Gastrocnemius medialis (tissue), 4 donors: ENCODE results near the gene NOXO1.
A peak's percentile ranks its signal among the peaks of the same experiment; 100 is the strongest.

Experiments
- POLR2A ChIP-seq, 2 donors: fragments of 450-650 bp; IDR thresholded peaks; one replicate each; pipeline ENCODE4 v1.6.1; 2017; ENCODE audit warnings: antibody characterized with exemption in 2 of 2, mild to moderate bottlenecking in 2 of 2, moderate library complexity in 2 of 2
- TF ChIP-seq, protein P1 (sequence below), 5 experiments: fragments of 450-650 bp in 3 of 5; fragments of 200-600 bp in 2 of 5; sonication (generic) in 2 of 5; IDR thresholded peaks in 4 of 5; conservative IDR thresholded peaks in 1 of 5; 1 replicate in 4 of 5; 2 replicates in 1 of 5; pipeline ENCODE4 v1.5.1; 2016 to 2019; ENCODE audit warnings: antibody characterized with exemption in 5 of 5, mild to moderate bottlenecking in 3 of 5, moderate library complexity in 3 of 5

DNA sequence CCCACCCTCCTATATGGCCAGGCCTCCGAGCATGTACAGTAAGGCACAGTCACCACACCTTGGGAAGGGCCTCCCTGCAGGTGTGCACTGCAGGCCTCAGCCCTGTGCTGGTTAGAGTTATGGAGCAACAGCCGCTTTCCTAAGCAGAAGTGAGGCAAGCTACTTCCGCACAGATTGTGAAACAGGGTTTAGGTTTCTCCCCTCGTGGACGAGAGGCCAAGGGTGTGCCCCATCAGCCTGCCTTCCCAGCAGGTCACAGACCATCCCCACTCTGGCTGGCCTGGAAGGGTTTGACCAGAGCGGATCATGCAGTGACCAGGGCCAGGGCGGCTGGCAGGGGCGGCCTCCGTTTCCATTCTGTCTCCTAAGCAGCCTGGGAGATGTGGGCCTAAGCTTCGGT lies 43.0 kb downstream of the NOXO1 start:
- TF ChIP-seq, protein P1, sequence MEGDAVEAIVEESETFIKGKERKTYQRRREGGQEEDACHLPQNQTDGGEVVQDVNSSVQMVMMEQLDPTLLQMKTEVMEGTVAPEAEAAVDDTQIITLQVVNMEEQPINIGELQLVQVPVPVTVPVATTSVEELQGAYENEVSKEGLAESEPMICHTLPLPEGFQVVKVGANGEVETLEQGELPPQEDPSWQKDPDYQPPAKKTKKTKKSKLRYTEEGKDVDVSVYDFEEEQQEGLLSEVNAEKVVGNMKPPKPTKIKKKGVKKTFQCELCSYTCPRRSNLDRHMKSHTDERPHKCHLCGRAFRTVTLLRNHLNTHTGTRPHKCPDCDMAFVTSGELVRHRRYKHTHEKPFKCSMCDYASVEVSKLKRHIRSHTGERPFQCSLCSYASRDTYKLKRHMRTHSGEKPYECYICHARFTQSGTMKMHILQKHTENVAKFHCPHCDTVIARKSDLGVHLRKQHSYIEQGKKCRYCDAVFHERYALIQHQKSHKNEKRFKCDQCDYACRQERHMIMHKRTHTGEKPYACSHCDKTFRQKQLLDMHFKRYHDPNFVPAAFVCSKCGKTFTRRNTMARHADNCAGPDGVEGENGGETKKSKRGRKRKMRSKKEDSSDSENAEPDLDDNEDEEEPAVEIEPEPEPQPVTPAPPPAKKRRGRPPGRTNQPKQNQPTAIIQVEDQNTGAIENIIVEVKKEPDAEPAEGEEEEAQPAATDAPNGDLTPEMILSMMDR (IDR thresholded peaks at IDR 0.05 in 4 of 5, conservative IDR thresholded peaks at IDR 0.05 in 1 of 5), result no peak
- peak in 1 of 2 donors; percentile 20 for TF ChIP-seq POLR2A (IDR thresholded peaks at IDR 0.05)
